Stimulated activated CD4-positive, alpha-beta T cell treated with anti-CD3 and anti-CD28 coated beads, Interleukin-4, amount 100 ng/mL, for 1 hour (primary cell): ENCODE data around the gene CCDC32.

ENCODE experiments used
- DNase-seq: peaks from one replicate; pipeline ENCODE4 v3.0.0-alpha.2; 2020

The CCDC32 gene

GRCh38 chr15:40565333-40566238 lies 744 bp upstream of the CCDC32 start:
- no peak for DNase-seq

- no peak for DNase-seq
Measured at GRCh38 chr15:40563426-40563825, 1.4 kb downstream of the CCDC32 start.

- no peak for DNase-seq
Measured at GRCh38 chr15:40562691-40563090, 2.2 kb downstream of the CCDC32 start.

GRCh38 chr15:40558952-40559742 lies 5.7 kb downstream of the CCDC32 start:
- DNase-seq: no peak

- DNase-seq: no peak
Measured at GRCh38 chr15:40555876-40556275, 9.0 kb downstream of the CCDC32 start.

- no peak for DNase-seq
Measured at GRCh38 chr15:40554161-40554525, 10.7 kb downstream of the CCDC32 start.

- DNase-seq: no peak
Measured at GRCh38 chr15:40550341-40551037, 14.4 kb downstream of the CCDC32 start.

- DNase-seq: no peak
Measured at GRCh38 chr15:40549894-40550293, 14.9 kb downstream of the CCDC32 start.

GRCh38 chr15:40548610-40549009 lies 16.2 kb downstream of the CCDC32 start:
- DNase-seq: no peak

- DNase-seq: no peak
Measured at GRCh38 chr15:40545457-40545856, 19.4 kb downstream of the CCDC32 start.

- no peak for DNase-seq
Measured at GRCh38 chr15:40543631-40544294, 21.1 kb downstream of the CCDC32 start.

GRCh38 chr15:40543082-40543481 lies 21.8 kb downstream of the CCDC32 start:
- no peak for DNase-seq

- no peak for DNase-seq
Measured at GRCh38 chr15:40538976-40539375, 25.9 kb downstream of the CCDC32 start.

- DNase-seq: no peak
Measured at GRCh38 chr15:40536501-40536900, 28.3 kb downstream of the CCDC32 start.

GRCh38 chr15:40534371-40534770 lies 30.5 kb downstream of the CCDC32 start:
- DNase-seq: no peak

- no peak for DNase-seq
Measured at GRCh38 chr15:40533763-40534364, 31.0 kb downstream of the CCDC32 start.

GRCh38 chr15:40528801-40529200 lies 36.0 kb downstream of the CCDC32 start:
- no peak for DNase-seq

- no peak for DNase-seq
Measured at GRCh38 chr15:40525855-40526254, 39.0 kb downstream of the CCDC32 start.

- no peak for DNase-seq
Measured at GRCh38 chr15:40523611-40524010, 41.2 kb downstream of the CCDC32 start.

GRCh38 chr15:40516322-40516721 lies 48.5 kb downstream of the CCDC32 start:
- no peak for DNase-seq

- no peak for DNase-seq
Measured at GRCh38 chr15:40513609-40514008, 51.2 kb downstream of the CCDC32 start.

- no peak for DNase-seq
Measured at GRCh38 chr15:40512440-40512839, 52.4 kb downstream of the CCDC32 start.
